CD4-positive, alpha-beta T cell treated with Interleukin-4 for 4 hours (primary cell): ENCODE measurements around the gene ABHD17C.

Experiments used
- DNase-seq: peaks from one replicate; pipeline ENCODE4 v3.0.0-alpha.2; 2020

Gene ABHD17C

DNA sequence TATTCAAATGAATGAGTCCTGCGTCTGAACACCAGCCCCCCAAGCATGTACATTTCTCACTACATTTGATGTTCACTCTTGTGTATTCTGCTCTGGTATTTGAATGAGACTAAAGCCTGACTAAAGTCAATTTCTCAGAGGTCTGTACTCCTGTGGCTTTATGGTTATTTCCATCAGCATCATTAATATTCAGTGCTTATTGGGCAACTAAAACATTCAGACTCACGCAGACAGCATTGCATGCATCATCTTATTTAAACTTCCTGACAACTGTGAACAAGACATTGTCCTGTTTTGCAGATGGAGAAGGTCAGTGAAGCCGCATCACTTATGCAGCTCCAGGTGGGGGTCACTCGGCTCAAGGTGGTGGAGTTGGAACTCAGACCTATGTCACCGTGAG lies 95.1 kb downstream of the ABHD17C start:
- no peak for DNase-seq

DNA sequence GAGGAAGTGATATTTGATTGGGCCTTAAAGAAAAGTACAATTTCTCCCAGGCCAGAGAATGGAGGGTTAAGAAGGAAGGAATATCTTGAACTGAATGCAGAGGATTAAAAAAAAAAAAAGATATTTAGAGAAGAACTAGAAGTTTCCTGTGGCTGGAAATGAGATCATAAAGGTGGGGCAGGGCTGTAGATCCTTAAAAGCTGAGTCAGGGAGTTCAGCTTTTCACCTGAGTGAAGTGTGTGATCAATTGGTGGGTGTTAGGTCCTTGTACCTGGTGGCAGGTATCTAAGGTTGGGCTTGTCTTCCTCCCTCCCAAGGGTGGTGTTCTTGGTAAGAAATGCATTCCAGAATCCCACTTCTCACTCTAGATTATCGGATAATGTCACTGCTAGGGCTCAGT lies 95.9 kb downstream of the ABHD17C start:
- DNase-seq: no peak

DNA sequence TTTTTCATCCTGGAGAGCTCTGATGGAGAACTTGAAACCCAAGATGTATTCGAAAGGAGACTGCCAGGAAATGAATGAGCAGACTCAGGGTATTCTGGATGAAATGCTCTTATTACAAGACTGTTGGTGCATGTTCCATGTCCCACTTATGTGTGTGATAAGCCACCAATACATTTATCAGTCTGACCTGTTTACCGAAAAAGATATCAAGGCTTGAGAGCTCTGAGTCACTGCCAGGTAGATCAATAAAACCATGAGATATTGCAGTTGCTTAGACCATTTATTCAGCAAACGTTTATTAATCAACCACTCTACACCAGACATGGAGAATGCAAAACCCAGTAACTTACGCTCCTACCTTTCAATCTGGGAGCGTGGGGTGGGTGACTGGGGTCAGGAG lies 101.3 kb downstream of the ABHD17C start:
- DNase-seq: no peak

DNA sequence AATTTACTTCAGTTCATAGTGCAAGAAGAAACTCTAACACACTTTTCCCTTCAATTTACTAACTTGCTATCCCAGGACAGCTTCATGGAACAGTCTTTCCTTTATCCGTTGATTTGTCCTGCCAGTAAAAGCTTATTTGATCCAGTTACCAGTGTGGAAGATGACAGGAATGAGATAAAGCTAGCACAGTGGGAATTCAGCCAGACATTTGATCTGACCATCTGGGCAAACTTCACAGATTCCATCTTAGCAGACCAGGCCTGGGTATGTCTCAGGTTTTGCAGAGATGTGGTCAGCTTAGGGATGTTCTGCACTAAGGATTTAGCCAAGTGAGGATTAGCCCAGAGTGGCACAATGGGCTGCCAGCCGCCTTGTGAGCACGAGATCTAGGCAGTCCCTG lies 103.8 kb downstream of the ABHD17C start:
- no peak for DNase-seq

DNA sequence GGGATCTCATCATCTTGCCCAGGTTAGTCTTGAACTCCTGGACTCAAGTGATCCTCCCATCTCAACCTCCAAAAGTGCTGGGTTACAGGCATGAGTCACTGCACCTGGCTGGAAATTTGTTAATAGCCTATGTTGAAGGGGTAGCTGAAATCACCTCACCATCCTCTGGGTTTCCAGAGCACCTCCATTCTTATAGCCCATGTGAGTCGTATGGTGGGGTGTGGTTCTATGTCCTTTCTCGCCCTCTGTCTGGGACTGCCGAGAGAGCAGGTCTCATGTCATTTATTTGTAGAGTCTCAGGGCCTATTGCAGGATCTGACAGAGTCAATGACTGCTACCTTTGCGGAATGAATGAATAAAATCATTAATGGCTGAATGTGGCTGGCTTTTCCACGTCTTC lies 105.0 kb downstream of the ABHD17C start:
- DNase-seq: no peak

DNA sequence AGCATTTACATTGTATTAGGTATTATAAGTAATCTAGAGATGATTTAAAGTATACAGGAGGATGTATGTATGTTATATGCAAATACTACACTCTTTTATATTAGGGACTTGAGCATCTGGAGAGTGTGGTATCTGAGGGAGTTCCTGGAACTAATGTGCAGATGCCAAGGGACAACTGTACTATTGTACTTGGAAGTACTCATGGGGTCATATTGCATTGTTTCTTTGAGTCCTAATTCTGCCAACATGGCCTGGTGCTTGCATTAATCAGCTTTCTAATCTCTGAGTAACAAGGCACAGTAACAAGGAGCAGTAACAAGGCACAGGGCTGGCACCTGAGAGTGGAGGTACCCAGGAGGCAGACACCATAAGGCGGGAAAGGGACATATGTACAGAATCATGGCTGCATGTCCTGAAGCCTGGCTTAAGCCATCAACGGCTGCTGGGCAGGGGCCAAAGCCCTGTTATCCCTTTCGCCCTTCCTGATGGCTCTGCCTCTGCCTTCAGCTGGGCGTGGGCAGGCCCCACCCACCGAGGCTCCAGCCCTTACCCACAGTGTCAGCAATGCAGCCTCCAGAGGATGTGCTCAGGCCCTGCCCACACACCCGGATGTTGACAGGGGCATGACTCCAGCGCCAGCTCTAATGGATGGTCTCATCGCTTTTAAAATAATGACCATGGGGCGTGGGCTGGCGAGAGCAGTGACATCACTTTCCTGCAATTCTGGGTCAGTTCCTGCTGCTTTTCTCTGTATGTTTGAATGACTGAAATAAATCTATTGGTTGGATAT lies 107.0 kb downstream of the ABHD17C start:
- DNase-seq: no peak

DNA sequence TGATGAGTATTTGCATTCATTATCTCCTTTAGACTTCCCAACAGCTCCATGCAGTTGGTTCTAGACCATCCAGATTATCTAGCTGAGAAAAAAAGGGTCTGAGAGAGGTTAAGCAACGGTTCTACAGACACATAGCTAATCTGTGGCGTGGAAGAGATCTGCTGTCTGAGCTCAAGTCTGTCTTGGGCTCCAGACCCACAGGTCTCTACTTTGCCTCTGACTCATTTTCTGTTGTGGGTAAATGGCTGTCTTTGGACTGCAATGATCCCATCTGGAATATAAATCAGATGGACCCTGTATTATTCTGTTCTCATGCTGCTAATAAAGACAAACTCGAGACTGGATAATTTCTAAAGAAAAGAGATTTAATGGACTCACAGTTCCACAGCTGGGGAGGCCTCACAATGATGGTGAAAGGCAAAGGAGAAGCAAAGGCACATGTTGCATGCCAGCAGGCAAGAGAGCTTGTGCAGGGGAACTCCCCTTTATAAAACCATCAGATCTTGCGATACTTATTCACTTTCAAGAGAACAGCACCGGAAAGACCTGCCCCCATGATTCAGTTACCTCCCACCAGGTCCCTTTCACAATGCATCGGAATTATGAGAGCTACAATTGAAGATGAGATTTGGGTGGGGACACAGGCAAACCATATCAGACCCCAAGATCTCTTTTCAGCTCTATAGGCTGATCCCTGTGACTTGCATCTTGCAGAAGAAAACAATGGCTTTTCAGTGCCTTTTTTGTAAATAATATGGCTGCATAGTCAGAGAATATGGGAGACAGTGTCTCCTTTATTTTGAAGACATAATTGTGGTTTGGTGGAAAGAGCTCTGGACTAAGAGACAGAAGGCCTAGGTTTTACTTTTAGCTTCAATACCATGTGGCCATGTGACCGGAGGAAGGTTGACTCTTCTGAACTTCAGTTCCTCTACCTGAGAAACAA lies 108.7 kb downstream of the ABHD17C start:
- DNase-seq: peak; percentile 32

DNA sequence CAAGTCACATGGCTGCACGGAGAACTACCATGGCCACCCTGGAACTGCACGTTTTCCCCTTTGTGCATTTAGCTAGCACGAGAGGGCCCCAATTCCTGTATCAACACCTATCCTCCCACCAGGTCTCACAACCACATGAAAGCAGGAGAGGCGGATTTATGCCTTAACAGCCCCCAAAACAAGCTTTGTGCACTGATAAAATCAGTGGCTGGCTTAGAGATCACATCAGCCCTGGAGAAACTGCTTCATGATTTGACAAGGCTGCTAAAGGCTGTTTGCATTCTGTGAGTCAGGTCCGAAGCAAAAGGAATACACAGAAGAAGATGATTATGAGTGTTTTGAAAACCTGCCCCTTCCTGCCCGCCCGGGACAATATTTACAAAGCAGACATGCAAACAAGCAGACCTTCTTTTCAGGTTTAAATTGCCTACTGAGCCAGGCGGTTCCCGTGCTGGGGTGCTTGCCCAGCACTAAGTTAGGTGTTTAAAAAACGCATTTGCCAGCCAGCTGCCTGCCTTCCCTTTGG lies 109.9 kb downstream of the ABHD17C start:
- no peak for DNase-seq
